ENCODE results near the gene PC.

- no peak for TF ChIP-seq YY1 (IDR thresholded peaks at IDR 0.05; ENCODE audit: insufficient read depth, insufficient read length)
- TF ChIP-seq SUZ12 (IDR thresholded peaks at IDR 0.05; ENCODE audit: extremely low read depth, insufficient read depth, insufficient read length), result no peak
- TF ChIP-seq ZNF274 (IDR thresholded peaks at IDR 0.05; ENCODE audit: low read depth, low read length), result no peak
Measured at GRCh38 chr11:66975405-66976027, 17.3 kb upstream of the PC start.
